H9 (cell line): ENCODE data around the gene KIF26B. TPM values are rescaled to one million over a fixed set of nuclear protein-coding genes. Genes with fewer than 3 reads are reported as not detected.

Experiments used
- DNase-seq: peaks from one replicate; pipeline ENCODE4 v3.0.0-alpha.2; 2017
- H2AFZ ChIP-seq: one replicate; pipeline ENCODE4 v1.6.1; 2013; ENCODE audit warnings: mild to moderate bottlenecking, low read length, control low read depth, moderate library complexity
- H2AK5ac ChIP-seq: 2 replicates; pipeline ENCODE4 v1.6.1; 2013; ENCODE audit warnings: low read length, control low read depth, mixed read lengths; ENCODE audit not compliant: insufficient read length
- H2BK120ac ChIP-seq: one replicate; pipeline ENCODE4 v1.6.1; 2013; ENCODE audit warnings: low read depth, mild to moderate bottlenecking, low read length, control low read depth, inconsistent platforms; ENCODE audit not compliant: poor library complexity, severe bottlenecking
- H2BK12ac ChIP-seq: 2 replicates; pipeline ENCODE4 v1.6.1; 2013; ENCODE audit warnings: low read length, control low read depth, mixed read lengths, low read depth; ENCODE audit not compliant: insufficient read length
- H2BK15ac ChIP-seq: 2 replicates; pipeline ENCODE4 v1.6.1; 2013; ENCODE audit warnings: low read depth, low read length, control low read depth
- H2BK20ac ChIP-seq: one replicate; pipeline ENCODE4 v1.6.1; 2013; ENCODE audit warnings: low read depth, mild to moderate bottlenecking, low read length, control low read depth, inconsistent platforms; ENCODE audit not compliant: poor library complexity, severe bottlenecking
- H2BK5ac ChIP-seq: 2 replicates; pipeline ENCODE4 v1.6.1; 2013; ENCODE audit warnings: low read length, control low read depth, mixed read lengths; ENCODE audit not compliant: insufficient read length
- H3K14ac ChIP-seq: 2 replicates; pipeline ENCODE4 v1.6.1; 2013; ENCODE audit warnings: low read length, control low read depth; ENCODE audit not compliant: insufficient read depth
- H3K18ac ChIP-seq: 2 replicates; pipeline ENCODE4 v1.6.1; 2013; ENCODE audit warnings: low read depth, mild to moderate bottlenecking, mixed read lengths, low read length, control low read depth; ENCODE audit not compliant: insufficient read length
- H3K23ac ChIP-seq: 2 replicates; pipeline ENCODE4 v1.6.1; 2013; ENCODE audit warnings: low read length, control low read depth, mixed read lengths, low read depth; ENCODE audit not compliant: insufficient read length
- H3K23me2 ChIP-seq: 2 replicates; pipeline ENCODE4 v1.6.1; 2013; ENCODE audit warnings: low read depth, mild to moderate bottlenecking, mixed read lengths, low read length, control low read depth; ENCODE audit not compliant: insufficient read length, poor library complexity, severe bottlenecking
- H3K27ac ChIP-seq: 2 replicates; pipeline ENCODE4 v1.5.1; 2013; ENCODE audit warnings: low read length, control low read depth, mixed read lengths, low read depth; ENCODE audit not compliant: insufficient read length
- H3K27me3 ChIP-seq: 2 replicates; pipeline ENCODE4 v1.6.1; 2013; ENCODE audit warnings: low read length, control low read depth, inconsistent platforms; ENCODE audit not compliant: insufficient read depth
- H3K4ac ChIP-seq: 2 replicates; pipeline ENCODE4 v1.6.1; 2013; ENCODE audit warnings: low read depth, mild to moderate bottlenecking, control low read depth, inconsistent platforms, low read length, moderate library complexity
- H3K4me1 ChIP-seq: 2 replicates; pipeline ENCODE4 v1.6.1; 2013; ENCODE audit warnings: low read length, control low read depth, inconsistent platforms; ENCODE audit not compliant: insufficient read depth
- H3K4me2 ChIP-seq: 2 replicates; pipeline ENCODE4 v1.6.1; 2013; ENCODE audit warnings: low read length, control low read depth, mixed read lengths; ENCODE audit not compliant: insufficient read length, insufficient read depth
- H3K56ac ChIP-seq: 2 replicates; pipeline ENCODE4 v1.6.1; 2013; ENCODE audit warnings: low read depth, mild to moderate bottlenecking, mixed read lengths, low read length, control low read depth; ENCODE audit not compliant: insufficient read length
- H3K79me1 ChIP-seq: 2 replicates; pipeline ENCODE4 v1.6.1; 2013; ENCODE audit warnings: low read depth, mild to moderate bottlenecking, moderate library complexity, low read length, control low read depth, inconsistent platforms; ENCODE audit not compliant: insufficient read depth, poor library complexity, severe bottlenecking
- H3K79me2 ChIP-seq: 2 replicates; pipeline ENCODE4 v1.6.1; 2013; ENCODE audit warnings: low read length, control low read depth, inconsistent platforms; ENCODE audit not compliant: insufficient read depth
- H3K9ac ChIP-seq: 2 replicates; pipeline ENCODE4 v1.6.1; 2013; ENCODE audit warnings: low read length, control low read depth, mixed read lengths; ENCODE audit not compliant: insufficient read length; ENCODE audit errors: extremely low read depth
- H3K9me3 ChIP-seq: one replicate; pipeline ENCODE4 v1.6.1; 2013; ENCODE audit warnings: low read depth, low read length, inconsistent platforms; ENCODE audit not compliant: control insufficient read depth
- H3T11ph ChIP-seq: one replicate; pipeline ENCODE4 v1.6.1; 2013; ENCODE audit warnings: mild to moderate bottlenecking, low read length, control low read depth, inconsistent platforms
- H4K20me1 ChIP-seq: one replicate; pipeline ENCODE4 v1.6.1; 2013; ENCODE audit not compliant: control insufficient read depth, insufficient read length, insufficient read depth
- H4K5ac ChIP-seq: 2 replicates; pipeline ENCODE4 v1.6.1; 2013; ENCODE audit warnings: low read depth, mild to moderate bottlenecking, mixed read lengths, low read length, control low read depth; ENCODE audit not compliant: insufficient read length
- H4K8ac ChIP-seq: replicated peaks from 2 replicates; pipeline ENCODE4 v1.6.1; 2013; ENCODE audit warnings: low read length, control low read depth, mixed read lengths, low read depth; ENCODE audit not compliant: insufficient read length
- H4K91ac ChIP-seq: 2 replicates; pipeline ENCODE4 v1.6.1; 2013; ENCODE audit warnings: low read depth, mild to moderate bottlenecking, moderate library complexity, mixed read lengths, low read length, control low read depth; ENCODE audit not compliant: insufficient read length
- H3K27ac Mint-ChIP-seq, 3 experiments: 2 replicates in 2 of 3; 3 replicates in 1 of 3; pipeline ENCODE4 v1.8.0; 2020 to 2021; ENCODE audit warnings: mixed read lengths in 3 of 3, mild to moderate bottlenecking in 1 of 3, moderate library complexity in 1 of 3
- H3K27me3 Mint-ChIP-seq: 2 replicates; pipeline ENCODE4 v1.8.0; 2021; ENCODE audit warnings: low read depth, mild to moderate bottlenecking, moderate library complexity, mixed read lengths
- H3K36me3 Mint-ChIP-seq, 3 experiments: 2 replicates in 2 of 3; 3 replicates in 1 of 3; pipeline ENCODE4 v1.8.0; 2020 to 2021; ENCODE audit warnings: low read depth in 3 of 3, mixed read lengths in 3 of 3; ENCODE audit not compliant: insufficient read depth in 1 of 3
- H3K4me1 Mint-ChIP-seq, 2 experiments: 2 replicates each; pipeline ENCODE4 v1.8.0; 2020; ENCODE audit warnings: mixed read lengths in 2 of 2
- H3K4me3 Mint-ChIP-seq, 2 experiments: 2 replicates in 1 of 2; 3 replicates in 1 of 2; pipeline ENCODE4 v1.8.0; 2020 to 2021; ENCODE audit warnings: mild to moderate bottlenecking in 2 of 2, mixed read lengths in 2 of 2, moderate library complexity in 1 of 2
- H3K9me3 Mint-ChIP-seq, 2 experiments: 2 replicates in 1 of 2; 3 replicates in 1 of 2; pipeline ENCODE4 v1.8.0; 2020; ENCODE audit warnings: mild to moderate bottlenecking in 2 of 2, mixed read lengths in 2 of 2, moderate library complexity in 1 of 2
- CTCF ChIP-seq: fragments of 200-600 bp; sonication (generic); conservative IDR thresholded peaks from 3 replicates; pipeline ENCODE4 v1.8.0; 2021; ENCODE audit warnings: antibody characterized with exemption, mild to moderate bottlenecking
- WGBS: extraction: QIAGEN DNeasy Blood & Tissue Kit; methylation state at CpG from one replicate; pipeline ENCODE4 v1.1.7; 2013; ENCODE audit warnings: missing lambda C conversion rate, low lambda C conversion rate, mixed read lengths; ENCODE audit not compliant: insufficient read length; ENCODE audit errors: extremely low coverage; 5-methylcytosine and 5-hydroxymethylcytosine counted together
- total RNA-seq: library from RNA; stranded (reverse); gene quantifications from 2 replicates; pipeline ENCODE4 v1.2.1, GENCODE V29; 2021

KIF26B gene
- total RNA-seq, 1 experiment from 2014 or later: 0.13 TPM

GRCh38 chr1:245197121-245197520, 42.3 kb downstream of the KIF26B start:
- no peak overlapping the region for H2BK5ac ChIP-seq
- H3K4ac ChIP-seq: no peak overlapping the region
- H3K79me1 ChIP-seq: no peaks in the 10 kb centered on the region
- no peaks in the 10 kb centered on the region; the same call in 1 of the 2 replicates for H3K27me3 Mint-ChIP-seq
- no peak for DNase-seq
- peaks cover 6% of the 10 kb centered on the region; the same call in 1 of the 2 replicates for H3K4me1 ChIP-seq
- no peak overlapping the region for H3K4me3 Mint-ChIP-seq
- H3K36me3 Mint-ChIP-seq: no peaks in the 10 kb centered on the region
- H3K4me1 Mint-ChIP-seq: peaks cover 42 to 65% of the 10 kb centered on the region in 2 experiments
- no peaks in the 10 kb centered on the region for H3K27me3 ChIP-seq
- no peak overlapping the region for H4K91ac ChIP-seq
- no peaks in the 10 kb centered on the region for H3K9me3 ChIP-seq
- TF ChIP-seq CTCF: no peak
- H3K23ac ChIP-seq: no peak overlapping the region
- H3K18ac ChIP-seq: no peak overlapping the region
- H3K23me2 ChIP-seq: no peaks in the 10 kb centered on the region
- H3K79me2 ChIP-seq: no peaks in the 10 kb centered on the region
- no peak overlapping the region for H3K14ac ChIP-seq
- no peak overlapping the region for H3K27ac Mint-ChIP-seq
- no peak overlapping the region for H2AK5ac ChIP-seq
- no peak overlapping the region for H2BK15ac ChIP-seq
- H3K9ac ChIP-seq: no peak overlapping the region
- H4K5ac ChIP-seq: no peak overlapping the region
- no peaks in the 10 kb centered on the region; a peak in 1 of 5 replicates for H3K9me3 Mint-ChIP-seq
- H2BK12ac ChIP-seq: no peak overlapping the region
- no peak overlapping the region for H2BK120ac ChIP-seq
- no peaks in the 10 kb centered on the region for H4K20me1 ChIP-seq
- no peak overlapping the region for H3K27ac ChIP-seq
- no peak overlapping the region for H3K4me2 ChIP-seq
- H2BK20ac ChIP-seq: no peak overlapping the region
- H3T11ph ChIP-seq: no peak overlapping the region
- H4K8ac ChIP-seq: no peak overlapping the region
- H3K56ac ChIP-seq: no peak overlapping the region
- no CpG with 5 or more reads among the region's 3 CpGs for WGBS
- H2AFZ ChIP-seq: no peak overlapping the region
